ENCODE data around the gene FBLIM1. TPM values are rescaled to one million over a fixed set of nuclear protein-coding genes. Genes with fewer than 3 reads are reported as not detected.

Gene FBLIM1
- total and polyA plus RNA-seq, 9 donors = 39.0 to 160 (median 67.6) TPM

DNA sequence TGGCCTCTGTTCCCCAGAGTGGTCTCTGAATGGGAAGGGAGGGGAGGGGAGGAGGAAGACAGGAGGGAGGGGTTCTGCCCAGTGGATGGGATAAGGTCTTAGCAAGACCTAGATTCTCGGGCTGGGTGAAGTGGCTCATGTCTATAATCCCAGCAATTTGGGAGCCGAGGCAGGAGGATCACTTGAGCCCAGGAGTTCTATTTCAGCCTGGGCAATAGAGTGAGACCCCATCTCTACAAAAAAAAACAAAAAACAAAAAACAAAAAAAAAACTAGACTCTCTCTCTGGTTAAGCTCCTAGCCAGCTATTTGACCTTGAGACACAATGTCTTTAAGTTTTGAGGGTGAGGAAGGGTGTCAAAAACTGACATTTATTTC, 37.5 kb downstream of the FBLIM1 start:
- no peaks in the 10 kb centered on the region for H3K27me3 ChIP-seq
- 81 to 89% (median 85%) methylated on average over 2 of the region's 2 CpGs for WGBS, 3 donors
- intact Hi-C loops (cut with DNase I) = loop anchor here in 2 of 4 donors (5.0 to 10.0 kb wide), 2 partner anchors 96 to 199 kb away; no protein-coding TSS in a partner anchor
- H3K4me3 ChIP-seq = no peak overlapping the region
- no peak for DNase-seq
- peaks cover 6% of the 10 kb centered on the region for H3K4me1 ChIP-seq (ENCODE audit: insufficient read depth)
- TF ChIP-seq, protein P1, sequence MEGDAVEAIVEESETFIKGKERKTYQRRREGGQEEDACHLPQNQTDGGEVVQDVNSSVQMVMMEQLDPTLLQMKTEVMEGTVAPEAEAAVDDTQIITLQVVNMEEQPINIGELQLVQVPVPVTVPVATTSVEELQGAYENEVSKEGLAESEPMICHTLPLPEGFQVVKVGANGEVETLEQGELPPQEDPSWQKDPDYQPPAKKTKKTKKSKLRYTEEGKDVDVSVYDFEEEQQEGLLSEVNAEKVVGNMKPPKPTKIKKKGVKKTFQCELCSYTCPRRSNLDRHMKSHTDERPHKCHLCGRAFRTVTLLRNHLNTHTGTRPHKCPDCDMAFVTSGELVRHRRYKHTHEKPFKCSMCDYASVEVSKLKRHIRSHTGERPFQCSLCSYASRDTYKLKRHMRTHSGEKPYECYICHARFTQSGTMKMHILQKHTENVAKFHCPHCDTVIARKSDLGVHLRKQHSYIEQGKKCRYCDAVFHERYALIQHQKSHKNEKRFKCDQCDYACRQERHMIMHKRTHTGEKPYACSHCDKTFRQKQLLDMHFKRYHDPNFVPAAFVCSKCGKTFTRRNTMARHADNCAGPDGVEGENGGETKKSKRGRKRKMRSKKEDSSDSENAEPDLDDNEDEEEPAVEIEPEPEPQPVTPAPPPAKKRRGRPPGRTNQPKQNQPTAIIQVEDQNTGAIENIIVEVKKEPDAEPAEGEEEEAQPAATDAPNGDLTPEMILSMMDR (IDR thresholded peaks at IDR 0.05) = no peak
- TF ChIP-seq EP300 (IDR thresholded peaks at IDR 0.05) (no peak), POLR2A (IDR thresholded peaks at IDR 0.05) (no peak)
- H3K9me3 ChIP-seq = no peaks in the 10 kb centered on the region
- no peak overlapping the region for H3K27ac ChIP-seq
- H3K36me3 ChIP-seq = no peaks in the 10 kb centered on the region

DNA sequence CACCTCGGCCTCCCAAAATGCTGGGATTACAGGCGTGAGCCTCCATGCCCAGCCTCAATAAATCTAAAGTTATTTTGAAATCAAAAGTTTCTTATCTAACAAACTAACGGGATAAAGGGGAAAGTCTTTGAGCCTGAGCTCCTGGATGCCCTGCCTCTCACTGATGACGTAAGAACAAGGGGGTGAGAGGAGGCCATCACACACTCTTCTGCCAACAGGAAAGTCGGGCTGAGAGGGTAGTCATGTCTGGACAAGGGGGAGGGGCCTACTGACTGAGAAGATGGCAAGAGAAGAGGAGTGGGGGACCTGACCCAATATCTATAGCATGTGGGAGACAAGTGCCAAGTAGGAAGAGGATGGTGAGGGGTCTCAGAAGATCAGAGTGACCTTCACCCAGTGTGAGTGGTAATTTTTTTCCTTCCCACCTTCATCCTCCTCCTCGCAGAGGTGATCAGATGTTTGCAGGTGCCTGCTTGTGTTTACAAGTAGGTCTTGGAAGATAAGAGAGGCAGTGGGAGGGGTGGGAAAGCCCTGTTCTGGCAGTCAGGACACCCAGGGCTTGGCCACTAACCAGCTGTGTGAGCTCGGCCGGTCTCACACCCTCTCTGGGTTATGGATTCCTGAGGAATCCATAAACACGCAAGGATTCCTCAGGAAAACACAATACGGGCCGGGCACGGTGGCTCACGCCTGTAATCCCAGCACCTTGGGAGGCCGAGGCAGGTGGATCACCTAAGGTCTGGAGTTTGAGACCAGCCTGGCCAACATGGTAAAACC, 39.2 kb downstream of the FBLIM1 start:
- 80 to 84% (median 81%) methylated on average over 14 of the region's 14 CpGs for WGBS, 3 donors
- TF ChIP-seq EP300 (IDR thresholded peaks at IDR 0.05) (no peak), POLR2A (IDR thresholded peaks at IDR 0.05) (no peak)
- TF ChIP-seq, protein P1 (IDR thresholded peaks at IDR 0.05) = no peak
- Histone ChIP-seq H3K27me3 (no peaks in the 10 kb centered on the region), H3K36me3 (no peaks in the 10 kb centered on the region), H3K9me3 (no peaks in the 10 kb centered on the region), H3K27ac (no peak overlapping the region), H3K4me3 (no peak overlapping the region), H3K4me1 (ENCODE audit: insufficient read depth) (peaks cover 4% of the 10 kb centered on the region)
- intact Hi-C loops (cut with DNase I) = loop anchor here in 2 of 4 donors (5.0 to 10.0 kb wide), 2 partner anchors 94 to 197 kb away; no protein-coding TSS in a partner anchor
- no peak for DNase-seq

DNA sequence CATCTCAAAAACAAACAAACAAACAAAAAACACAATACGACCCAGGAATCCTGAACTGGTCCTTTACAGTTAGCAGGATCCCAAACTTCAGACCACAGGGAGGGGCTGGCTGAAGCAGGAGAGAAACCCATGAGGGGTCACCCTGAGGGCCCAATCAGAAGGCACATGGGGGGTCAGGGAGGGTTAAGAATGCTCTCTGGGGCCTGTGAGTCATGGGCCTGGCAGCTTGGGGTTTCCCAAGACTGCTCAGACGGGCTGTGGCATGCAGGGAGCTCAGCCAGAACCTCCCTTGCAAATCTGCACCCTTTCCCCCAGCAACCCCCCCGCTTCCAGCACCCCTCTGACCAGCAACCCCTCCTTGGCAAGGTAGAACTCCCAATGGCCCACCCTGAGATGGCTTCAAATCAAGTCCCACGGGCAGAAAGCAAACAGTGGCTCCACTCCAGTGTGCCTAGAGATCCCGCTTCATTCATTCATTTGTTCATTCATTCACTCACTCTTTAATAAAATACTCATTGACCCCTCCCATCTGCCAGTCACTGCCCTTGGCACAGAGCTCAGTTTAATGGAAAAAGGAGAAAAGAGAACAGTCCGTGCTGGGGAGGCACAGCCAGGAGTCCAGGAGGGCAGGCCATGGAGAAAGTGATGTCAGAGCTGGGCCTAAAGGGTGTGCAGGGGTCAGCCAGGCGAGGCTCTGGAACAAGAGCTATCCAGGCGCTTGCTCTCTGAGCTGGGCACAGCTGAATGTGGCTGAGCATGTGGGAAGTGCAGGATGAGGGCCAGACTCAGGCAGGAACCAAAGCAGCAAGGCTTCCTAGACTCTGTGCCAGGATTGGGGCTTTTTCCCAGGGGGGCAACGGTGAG, 40.6 kb downstream of the FBLIM1 start:
- H3K4me1 ChIP-seq (ENCODE audit: insufficient read depth) = peaks cover 4% of the 10 kb centered on the region

More for the DNA sequence above, 40.6 kb downstream of the FBLIM1 start:
- WGBS, 3 donors = 27 to 41% (median 33%) methylated on average over 9 of the region's 9 CpGs
- Histone ChIP-seq H3K36me3 (no peaks in the 10 kb centered on the region), H3K4me3 (no peak overlapping the region), H3K9me3 (no peaks in the 10 kb centered on the region), H3K27me3 (no peaks in the 10 kb centered on the region), H3K27ac (no peak overlapping the region)
- TF ChIP-seq, protein P1 (IDR thresholded peaks at IDR 0.05) = no peak
- TF ChIP-seq EP300 (IDR thresholded peaks at IDR 0.05) (no peak), POLR2A (IDR thresholded peaks at IDR 0.05) (no peak)
- peak; percentile 39 to 76 (median 59) for DNase-seq
- intact Hi-C loops (cut with DNase I) = loop anchor here in 2 of 4 donors (5.0 to 10.0 kb wide), 2 partner anchors 93 to 196 kb away; no protein-coding TSS in a partner anchor
